ENCODE data around the gene INO80. TPM values are rescaled to one million over a fixed set of nuclear protein-coding genes. Genes with fewer than 3 reads are reported as not detected.

The INO80 gene
- polyA plus RNA-seq, 1 experiment = 5.3 TPM

GRCh38 chr15:41018534-41018933, 97.5 kb downstream of the INO80 start:
- Histone ChIP-seq H3K9me3 (ENCODE audit: control insufficient read depth, insufficient read depth, low read length) (no peaks in the 10 kb centered on the region), H3K27me3 (ENCODE audit: control insufficient read depth, insufficient read depth, low read length) (no peaks in the 10 kb centered on the region), H3K4me3 (ENCODE audit: low read depth, low read length) (no peak overlapping the region), H3K27ac (ENCODE audit: low read depth, low read length) (no peak overlapping the region)
- ChIA-PET POLR2A (interaction anchor here (0.5 to 1.5 kb wide), 5 partner anchors 26 to 88 kb away, joined by 3 to 5 read pairs (median 4); partner anchors contain the start of gene CHAC1), CTCF (interaction anchor here (0.6 to 9.6 kb wide), 7 partner anchors 43 to 161 kb away, joined by 3 to 202 read pairs (median 5); no protein-coding TSS in a partner anchor)
- TF ChIP-seq, protein P1, sequence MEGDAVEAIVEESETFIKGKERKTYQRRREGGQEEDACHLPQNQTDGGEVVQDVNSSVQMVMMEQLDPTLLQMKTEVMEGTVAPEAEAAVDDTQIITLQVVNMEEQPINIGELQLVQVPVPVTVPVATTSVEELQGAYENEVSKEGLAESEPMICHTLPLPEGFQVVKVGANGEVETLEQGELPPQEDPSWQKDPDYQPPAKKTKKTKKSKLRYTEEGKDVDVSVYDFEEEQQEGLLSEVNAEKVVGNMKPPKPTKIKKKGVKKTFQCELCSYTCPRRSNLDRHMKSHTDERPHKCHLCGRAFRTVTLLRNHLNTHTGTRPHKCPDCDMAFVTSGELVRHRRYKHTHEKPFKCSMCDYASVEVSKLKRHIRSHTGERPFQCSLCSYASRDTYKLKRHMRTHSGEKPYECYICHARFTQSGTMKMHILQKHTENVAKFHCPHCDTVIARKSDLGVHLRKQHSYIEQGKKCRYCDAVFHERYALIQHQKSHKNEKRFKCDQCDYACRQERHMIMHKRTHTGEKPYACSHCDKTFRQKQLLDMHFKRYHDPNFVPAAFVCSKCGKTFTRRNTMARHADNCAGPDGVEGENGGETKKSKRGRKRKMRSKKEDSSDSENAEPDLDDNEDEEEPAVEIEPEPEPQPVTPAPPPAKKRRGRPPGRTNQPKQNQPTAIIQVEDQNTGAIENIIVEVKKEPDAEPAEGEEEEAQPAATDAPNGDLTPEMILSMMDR (IDR thresholded peaks at IDR 0.05; ENCODE audit: low read depth, low read length) = peak; percentile 31; the same call in 1 of the 2 replicates
- DNase-seq (ENCODE audit: low read depth, low spot score) = no peak

- TF ChIP-seq, protein P1 (IDR thresholded peaks at IDR 0.05; ENCODE audit: low read depth, low read length) = no peak
- ChIA-PET POLR2A (interaction anchor here (0.7 kb wide), 1 partner anchor 63 kb away, joined by 4 read pairs; no protein-coding TSS in a partner anchor), CTCF (interaction anchor here (0.6 to 9.6 kb wide), 7 partner anchors 9 to 286 kb away, joined by 3 to 202 read pairs (median 3); no protein-coding TSS in a partner anchor)
These were observed 98.9 kb downstream of the INO80 start for GRCh38 chr15:41017066-41017735.

DNA sequence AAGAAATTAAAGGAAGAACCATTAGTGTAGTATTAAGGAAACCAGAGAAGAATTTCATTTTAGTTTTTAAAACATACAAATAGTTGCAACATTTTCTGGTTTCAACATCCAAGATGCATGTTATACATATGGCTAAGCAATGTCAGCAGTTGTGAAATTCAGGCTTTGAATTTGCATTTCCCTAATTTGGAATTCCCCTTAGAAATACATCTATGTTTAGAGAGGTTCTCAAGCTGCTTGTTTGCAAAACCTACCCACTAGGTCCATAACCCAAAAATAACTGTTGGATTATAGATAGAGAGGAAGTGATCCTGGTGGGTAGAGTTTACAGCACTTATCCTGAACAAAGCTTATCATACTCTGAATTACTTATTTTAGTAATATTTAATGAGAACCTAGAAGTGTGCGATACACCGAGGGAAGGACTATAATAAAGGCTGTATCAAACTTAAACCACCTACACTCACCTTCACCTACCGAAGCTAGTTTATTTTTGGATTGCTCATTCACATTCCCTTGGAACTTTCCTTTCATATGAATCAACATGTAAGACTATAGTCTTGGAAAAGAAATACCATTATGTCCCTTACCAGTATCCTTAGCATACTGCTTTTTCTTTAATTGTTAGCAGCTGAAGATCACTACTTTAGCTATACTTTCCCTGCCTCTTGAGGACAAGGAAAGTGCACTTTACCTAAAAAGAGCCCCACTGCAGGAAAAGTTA, 102.2 kb downstream of the INO80 start:
- ChIA-PET CTCF (interaction anchor here (0.8 to 1.6 kb wide), 5 partner anchors 14 to 111 kb away, joined by 3 to 14 read pairs (median 5); no protein-coding TSS in a partner anchor), POLR2A (interaction anchor here (0.9 to 1.2 kb wide), 3 partner anchors 11 to 61 kb away, joined by 3 to 4 read pairs (median 3); partner anchors contain the start of gene CHAC1)
- H3K9me3 ChIP-seq (ENCODE audit: control insufficient read depth, insufficient read depth, low read length) = no peaks in the 10 kb centered on the region
- no peaks in the 10 kb centered on the region for H3K27me3 ChIP-seq (ENCODE audit: control insufficient read depth, insufficient read depth, low read length)
- H3K27ac ChIP-seq (ENCODE audit: low read depth, low read length) = peak overlapping the region; percentile 63
- DNase-seq (ENCODE audit: low read depth, low spot score) = peak; percentile 59
- TF ChIP-seq, protein P1 (IDR thresholded peaks at IDR 0.05; ENCODE audit: low read depth, low read length) = no peak
- H3K4me3 ChIP-seq (ENCODE audit: low read depth, low read length) = no peak overlapping the region

More at GRCh38 chr15:41017066-41017735, 98.9 kb downstream of the INO80 start:
- H3K9me3 ChIP-seq (ENCODE audit: control insufficient read depth, insufficient read depth, low read length) = no peaks in the 10 kb centered on the region
- H3K27me3 ChIP-seq (ENCODE audit: control insufficient read depth, insufficient read depth, low read length) = no peaks in the 10 kb centered on the region
- H3K4me3 ChIP-seq (ENCODE audit: low read depth, low read length) = no peak overlapping the region
- DNase-seq (ENCODE audit: low read depth, low spot score) = no peak
- no peak overlapping the region for H3K27ac ChIP-seq (ENCODE audit: low read depth, low read length)

DNA sequence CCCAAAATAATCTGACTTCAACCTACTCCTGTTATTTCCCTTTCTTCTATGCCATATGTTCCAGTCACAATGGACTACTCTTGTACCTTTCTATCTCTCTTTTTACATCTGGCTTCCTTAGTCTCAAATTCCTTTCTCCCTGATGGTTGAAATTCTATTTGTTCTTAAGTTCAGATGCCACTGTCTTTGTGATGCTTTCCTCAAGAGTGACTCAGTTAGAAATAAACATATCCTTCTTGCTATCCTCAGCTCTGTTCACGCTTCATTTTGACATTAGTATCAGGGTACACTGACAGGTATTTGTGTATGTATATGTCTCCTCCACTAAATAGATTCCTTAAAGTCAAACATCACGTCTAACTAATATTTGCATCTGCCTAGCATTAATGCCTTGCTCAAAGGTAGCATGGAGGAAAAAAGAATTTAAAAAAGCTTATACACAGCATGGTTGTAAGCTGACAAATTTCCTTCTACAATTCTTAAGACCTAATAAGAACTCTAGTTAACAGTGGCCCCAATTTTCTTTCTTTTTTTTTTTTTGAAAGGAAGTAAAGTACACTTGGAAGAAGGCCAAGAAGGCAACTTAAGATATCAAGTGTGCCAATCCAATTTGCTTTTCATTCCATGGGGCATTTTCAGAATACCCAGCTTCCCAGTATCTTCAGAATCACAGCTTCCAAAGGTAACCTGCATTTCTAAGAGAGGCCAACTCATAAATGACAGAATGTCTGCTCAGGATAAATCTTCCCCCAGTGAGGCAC, 104.8 kb downstream of the INO80 start:
- no peaks in the 10 kb centered on the region for H3K27me3 ChIP-seq (ENCODE audit: control insufficient read depth, insufficient read depth, low read length)
- H3K4me3 ChIP-seq (ENCODE audit: low read depth, low read length) = no peak overlapping the region
- CTCF ChIA-PET = interaction anchor here (0.8 to 1.7 kb wide), 4 partner anchors 10 to 104 kb away, joined by 3 to 10 read pairs (median 5); no protein-coding TSS in a partner anchor
- H3K9me3 ChIP-seq (ENCODE audit: control insufficient read depth, insufficient read depth, low read length) = no peaks in the 10 kb centered on the region
- no peak for DNase-seq (ENCODE audit: low read depth, low spot score)
- TF ChIP-seq, protein P1 (IDR thresholded peaks at IDR 0.05; ENCODE audit: low read depth, low read length) = no peak
- POLR2A ChIA-PET = no interaction called here
- H3K27ac ChIP-seq (ENCODE audit: low read depth, low read length) = no peak overlapping the region

All from AG04450 (cell line).